Activated CD4-positive, alpha-beta T cell treated with anti-CD3 and anti-CD28 coated beads for 36 hours (primary cell): Measurements from ENCODE around the gene USP10. TPM values are rescaled to one million over a fixed set of nuclear protein-coding genes. Genes with fewer than 3 reads are reported as not detected.

ENCODE experiments used
- ATAC-seq: fragments of 200-7000 bp; cut with Tn5 transposase; one replicate; pipeline ENCODE4 v1.10.0; 2021; ENCODE audit warnings: mild to moderate bottlenecking, moderate library complexity
- CTCF ChIA-PET: fragments of 350-600 bp; sonication (Branson Sonifier 250); formaldehyde crosslinking; loops from one replicate; lab custom pipeline; 2021; ENCODE audit warnings: antibody characterized with exemption; lab: Charles Lee
- POLR2A ChIA-PET: fragments of 350-600 bp; sonication (Branson Sonifier 250); formaldehyde crosslinking; loops from one replicate; lab custom pipeline; 2021; ENCODE audit warnings: antibody characterized with exemption, inconsistent platforms; lab: Charles Lee
- DNase-seq: peaks from one replicate; pipeline ENCODE4 v3.0.0-alpha.2; 2020
- H3K27ac Mint-ChIP-seq: one replicate; pipeline ENCODE4 v1.8.0; 2021; ENCODE audit warnings: mixed read lengths
- H3K27me3 Mint-ChIP-seq: one replicate; pipeline ENCODE4 v1.8.0; 2021; ENCODE audit warnings: mixed read lengths
- H3K36me3 Mint-ChIP-seq: one replicate; pipeline ENCODE4 v1.8.0; 2021; ENCODE audit warnings: low read depth, mixed read lengths
- H3K4me1 Mint-ChIP-seq: one replicate; pipeline ENCODE4 v1.8.0; 2021; ENCODE audit warnings: mixed read lengths
- H3K4me3 Mint-ChIP-seq: one replicate; pipeline ENCODE4 v1.8.0; 2021; ENCODE audit warnings: mild to moderate bottlenecking, moderate library complexity, mixed read lengths
- H3K9me3 Mint-ChIP-seq: one replicate; pipeline ENCODE4 v1.8.0; 2021; ENCODE audit warnings: low read depth, mixed read lengths
- intact Hi-C, 2 experiments: fragments of 100-400 bp; cut with DNase I in 1 of 2; cut with micrococcal nuclease in 1 of 2; formaldehyde crosslinking; loops; one replicate each; pipeline versions ENCODE4 v1.14.2 to v1.15.1; 2022 to 2024; cut with DNase I, micrococcal nuclease
- total RNA-seq, 2 experiments: library from RNA; stranded (reverse); gene quantifications; one replicate each; pipeline ENCODE4 v1.2.3, GENCODE V29; 2021

The USP10 gene
- total RNA-seq, 2 experiments from 2014 or later: 117 to 133 TPM

DNA sequence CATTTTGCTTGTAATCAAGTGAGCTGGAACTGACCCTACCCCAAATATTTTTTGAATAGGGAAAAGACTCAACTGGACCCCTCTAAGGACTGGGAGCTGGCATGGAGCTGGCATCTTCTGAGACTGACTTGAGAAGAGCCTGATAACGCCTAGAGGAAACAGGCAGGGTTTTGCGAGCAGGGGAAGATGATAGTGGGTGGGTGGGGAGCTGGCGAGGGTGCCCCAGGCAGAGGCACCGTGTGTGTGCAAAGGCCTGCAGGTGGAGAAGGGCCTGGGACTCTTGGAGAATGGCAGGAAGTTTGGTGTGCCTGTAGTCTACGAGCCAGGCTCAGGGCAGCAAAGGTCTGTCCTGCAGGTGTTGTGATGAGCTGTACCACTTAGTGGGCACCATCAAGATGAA is 124.1 kb downstream of the USP10 start:
- peaks cover 16% of the 10 kb centered on the region for H3K27me3 Mint-ChIP-seq
- H3K27ac Mint-ChIP-seq: no peak overlapping the region
- no peaks in the 10 kb centered on the region for H3K9me3 Mint-ChIP-seq
- no peak overlapping the region for H3K4me3 Mint-ChIP-seq
- peaks cover 8% of the 10 kb centered on the region for H3K4me1 Mint-ChIP-seq
- intact Hi-C loops: loop anchor here in 1 of 2 experiments (5.0 kb wide), 1 partner anchor 148 kb away; no protein-coding TSS in a partner anchor
- CTCF ChIA-PET: no interaction called here
- ATAC-seq (no peak), DNase-seq (no peak)
- H3K36me3 Mint-ChIP-seq: no peaks in the 10 kb centered on the region
- POLR2A ChIA-PET: no interaction called here

DNA sequence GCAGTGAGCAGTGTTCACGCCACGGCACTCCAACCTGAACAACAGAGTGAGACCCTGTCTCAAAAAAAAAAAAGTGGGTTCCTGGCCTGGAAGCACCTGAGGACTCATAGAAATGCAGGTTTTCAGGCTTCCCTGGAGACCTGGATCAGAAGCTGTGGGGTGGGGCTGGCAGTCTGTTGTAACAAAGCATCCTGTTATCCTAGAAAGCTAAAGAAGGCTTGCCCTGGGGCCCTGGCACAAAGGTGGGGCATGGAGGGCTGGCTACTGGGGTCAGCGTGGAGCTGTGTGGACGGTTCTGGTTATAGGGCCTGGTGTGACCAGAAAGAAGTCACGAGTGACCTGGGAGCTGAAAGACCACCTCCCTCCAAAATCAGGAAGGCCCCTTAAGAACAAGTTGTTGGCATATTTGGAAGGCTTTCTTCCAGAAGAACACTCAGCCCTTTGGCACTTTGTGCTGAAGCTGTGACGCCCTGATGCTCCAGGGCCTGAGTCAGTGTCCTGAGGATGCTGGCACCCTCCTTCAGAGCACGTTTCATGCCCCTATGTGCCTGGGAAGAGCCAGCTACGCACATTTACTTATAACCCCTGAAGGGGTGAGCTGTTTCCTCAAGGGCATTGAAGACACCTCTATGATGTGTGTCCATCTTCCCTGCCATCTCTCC is 126.2 kb downstream of the USP10 start:
- peaks cover 14% of the 10 kb centered on the region for H3K27me3 Mint-ChIP-seq
- H3K27ac Mint-ChIP-seq: no peak overlapping the region
- no peak overlapping the region for H3K4me3 Mint-ChIP-seq
- H3K9me3 Mint-ChIP-seq: no peaks in the 10 kb centered on the region
- DNase-seq (no peak), ATAC-seq (no peak)
- ChIA-PET POLR2A (no interaction called here), CTCF (interaction anchor here (0.6 to 1.2 kb wide), 4 partner anchors 15 to 127 kb away, joined by 3 read pairs; no protein-coding TSS in a partner anchor)
- intact Hi-C loops: no loop called here
- no peaks in the 10 kb centered on the region for H3K36me3 Mint-ChIP-seq
- no peaks in the 10 kb centered on the region for H3K4me1 Mint-ChIP-seq

- no peaks in the 10 kb centered on the region for H3K9me3 Mint-ChIP-seq
- ChIA-PET CTCF (interaction anchor here (0.6 to 1.2 kb wide), 3 partner anchors 16 to 88 kb away, joined by 3 read pairs; no protein-coding TSS in a partner anchor), POLR2A (no interaction called here)
- H3K4me1 Mint-ChIP-seq: no peaks in the 10 kb centered on the region
- no peak overlapping the region for H3K27ac Mint-ChIP-seq
- DNase-seq: no peak
- H3K4me3 Mint-ChIP-seq: no peak overlapping the region
- H3K27me3 Mint-ChIP-seq: peaks cover 14% of the 10 kb centered on the region
- intact Hi-C loops: no loop called here
- H3K36me3 Mint-ChIP-seq: no peaks in the 10 kb centered on the region
- ATAC-seq: no peak
Measured at GRCh38 chr16:84826558-84826941, 126.8 kb downstream of the USP10 start.

- ATAC-seq (no peak), DNase-seq (no peak)
- H3K4me1 Mint-ChIP-seq: no peaks in the 10 kb centered on the region
- CTCF ChIA-PET: interaction anchor here (1.2 kb wide), 1 partner anchor 12 kb away, joined by 3 read pairs; no protein-coding TSS in a partner anchor
- H3K27me3 Mint-ChIP-seq: peaks cover 14% of the 10 kb centered on the region
- no peaks in the 10 kb centered on the region for H3K9me3 Mint-ChIP-seq
- H3K4me3 Mint-ChIP-seq: no peak overlapping the region
- POLR2A ChIA-PET: no interaction called here
- no peaks in the 10 kb centered on the region for H3K36me3 Mint-ChIP-seq
- H3K27ac Mint-ChIP-seq: no peak overlapping the region
- intact Hi-C loops: no loop called here
Measured at GRCh38 chr16:84827131-84827574, 127.4 kb downstream of the USP10 start.

GRCh38 chr16:84827897-84828296 is 128.1 kb downstream of the USP10 start:
- no peaks in the 10 kb centered on the region for H3K9me3 Mint-ChIP-seq
- POLR2A ChIA-PET: no interaction called here

GRCh38 chr16:84828322-84828721 is 128.5 kb downstream of the USP10 start:
- H3K36me3 Mint-ChIP-seq: no peaks in the 10 kb centered on the region
- no peak for ATAC-seq
- no peaks in the 10 kb centered on the region for H3K9me3 Mint-ChIP-seq
- no peak overlapping the region for H3K4me3 Mint-ChIP-seq
- ChIA-PET CTCF (interaction anchor here (1.2 kb wide), 1 partner anchor 13 kb away, joined by 3 read pairs; no protein-coding TSS in a partner anchor), POLR2A (interaction anchor here (0.6 kb wide), 1 partner anchor 45 kb away, joined by 3 read pairs; no protein-coding TSS in a partner anchor)
- peaks cover 7% of the 10 kb centered on the region for H3K27me3 Mint-ChIP-seq
- H3K27ac Mint-ChIP-seq: no peak overlapping the region
- no peaks in the 10 kb centered on the region for H3K4me1 Mint-ChIP-seq
- intact Hi-C loops: no loop called here
- DNase-seq: no peak

More at GRCh38 chr16:84827897-84828296, 128.1 kb downstream of the USP10 start:
- no peak overlapping the region for H3K27ac Mint-ChIP-seq
- DNase-seq: no peak
- no peaks in the 10 kb centered on the region for H3K36me3 Mint-ChIP-seq
- peaks cover 10% of the 10 kb centered on the region for H3K27me3 Mint-ChIP-seq
- ATAC-seq: no peak
- intact Hi-C loops: no loop called here
- no peak overlapping the region for H3K4me3 Mint-ChIP-seq
- H3K4me1 Mint-ChIP-seq: no peaks in the 10 kb centered on the region
- CTCF ChIA-PET: interaction anchor here (1.2 kb wide), 1 partner anchor 13 kb away, joined by 3 read pairs; no protein-coding TSS in a partner anchor

Other genes starting within 250 kb of the USP10 start
- gene MEAK7, start 195.3 kb upstream of the USP10 start, total RNA-seq: 10 to 100 TPM in 1 of 2 experiments, 1 to 10 TPM in 1; 8.9 to 10.6 TPM
- 100 to 1,000 TPM; 353 to 384 TPM for gene COTL1, start 81.9 kb upstream of the USP10 start, total RNA-seq
- gene KLHL36, start 51.5 kb upstream of the USP10 start, total RNA-seq: 10 to 100 TPM; 31.1 to 43.2 TPM
- under 1 TPM; 0.05 to 0.11 TPM for gene CRISPLD2, start 120.0 kb downstream of the USP10 start, total RNA-seq